Neural crest cell (in vitro differentiated cells): ENCODE data around the gene PDE7B. TPM values are rescaled to one million over a fixed set of nuclear protein-coding genes. Genes with fewer than 3 reads are reported as not detected.

Experiments
- DNase-seq: peaks from one replicate; pipeline ENCODE4 v3.0.0; 2021; ENCODE audit warnings: low read depth, mixed read lengths, low spot score
- H3K27ac Mint-ChIP-seq: one replicate; pipeline ENCODE4 v1.8.0; 2021; ENCODE audit warnings: mild to moderate bottlenecking, mixed read lengths; ENCODE audit not compliant: unreplicated experiment
- H3K27me3 Mint-ChIP-seq: 2 replicates; pipeline ENCODE4 v1.8.0; 2021; ENCODE audit warnings: low read depth, mild to moderate bottlenecking, mixed read lengths
- H3K36me3 Mint-ChIP-seq: 2 replicates; pipeline ENCODE4 v1.8.0; 2021; ENCODE audit warnings: low read depth, mild to moderate bottlenecking, mixed read lengths
- H3K4me1 Mint-ChIP-seq: 2 replicates; pipeline ENCODE4 v1.8.0; 2021; ENCODE audit warnings: mixed read lengths
- H3K4me3 Mint-ChIP-seq: one replicate; pipeline ENCODE4 v1.8.0; 2021; ENCODE audit warnings: mild to moderate bottlenecking, mixed read lengths
- H3K9me3 Mint-ChIP-seq: 2 replicates; pipeline ENCODE4 v1.8.0; 2021; ENCODE audit warnings: mixed read lengths
- total RNA-seq: library from RNA; stranded (reverse); gene quantifications from 2 replicates; pipeline ENCODE4 v1.2.1, GENCODE V29; 2021
- TF ChIP-seq, protein P1 (sequence below): fragments of 200-600 bp; sonication (generic); conservative IDR thresholded peaks from 2 replicates; pipeline ENCODE4 v1.5.0; 2021; ENCODE audit warnings: antibody characterized with exemption, mild to moderate bottlenecking

PDE7B gene
- total RNA-seq, 1 donor from 2014 or later, result 0.58 TPM

DNA sequence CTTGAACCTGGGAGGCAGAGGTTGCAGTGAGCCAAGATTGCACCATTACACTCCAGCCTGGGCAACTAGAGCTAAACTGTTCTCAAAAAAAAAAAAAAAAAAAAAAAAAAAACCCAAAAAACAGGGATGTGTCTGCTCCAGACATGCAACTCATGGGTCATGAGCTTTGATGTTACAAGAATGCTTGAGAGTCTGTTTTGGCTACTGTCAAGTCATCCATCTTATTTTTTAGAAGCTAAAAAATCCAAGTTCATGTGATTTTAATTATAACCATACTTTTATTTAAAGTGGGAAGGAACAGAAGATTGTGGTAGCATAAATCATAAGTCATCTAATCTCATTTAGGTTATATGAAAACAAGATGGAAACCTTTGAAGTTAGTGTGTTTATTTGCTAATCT, 120.6 kb downstream of the PDE7B start:
- H3K36me3 Mint-ChIP-seq, result no peaks in the 10 kb centered on the region

DNA sequence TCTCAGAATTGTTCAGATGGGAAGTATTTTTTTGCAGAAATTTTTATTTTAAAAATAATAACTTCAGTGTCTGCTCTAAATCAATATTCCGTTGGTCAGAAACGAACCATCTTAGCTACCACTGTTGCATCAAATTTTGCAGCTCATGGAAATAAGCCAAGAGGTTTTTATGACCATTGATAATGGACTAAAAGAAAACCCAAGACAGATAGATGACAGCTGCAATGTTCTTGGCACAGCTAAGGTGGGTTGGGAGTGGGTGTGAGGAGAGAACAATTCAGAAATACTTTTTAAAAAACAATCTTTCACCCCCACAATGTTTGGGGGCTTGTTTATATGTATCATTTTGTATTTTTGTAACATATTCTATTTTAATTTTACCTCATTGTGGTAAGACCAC, 121.1 kb downstream of the PDE7B start:
- Mint-ChIP-seq H3K4me3 (no peak overlapping the region), H3K27me3 (no peaks in the 10 kb centered on the region), H3K4me1 (no peaks in the 10 kb centered on the region), H3K36me3 (no peaks in the 10 kb centered on the region), H3K9me3 (no peaks in the 10 kb centered on the region), H3K27ac (no peak overlapping the region)
- TF ChIP-seq, protein P1, sequence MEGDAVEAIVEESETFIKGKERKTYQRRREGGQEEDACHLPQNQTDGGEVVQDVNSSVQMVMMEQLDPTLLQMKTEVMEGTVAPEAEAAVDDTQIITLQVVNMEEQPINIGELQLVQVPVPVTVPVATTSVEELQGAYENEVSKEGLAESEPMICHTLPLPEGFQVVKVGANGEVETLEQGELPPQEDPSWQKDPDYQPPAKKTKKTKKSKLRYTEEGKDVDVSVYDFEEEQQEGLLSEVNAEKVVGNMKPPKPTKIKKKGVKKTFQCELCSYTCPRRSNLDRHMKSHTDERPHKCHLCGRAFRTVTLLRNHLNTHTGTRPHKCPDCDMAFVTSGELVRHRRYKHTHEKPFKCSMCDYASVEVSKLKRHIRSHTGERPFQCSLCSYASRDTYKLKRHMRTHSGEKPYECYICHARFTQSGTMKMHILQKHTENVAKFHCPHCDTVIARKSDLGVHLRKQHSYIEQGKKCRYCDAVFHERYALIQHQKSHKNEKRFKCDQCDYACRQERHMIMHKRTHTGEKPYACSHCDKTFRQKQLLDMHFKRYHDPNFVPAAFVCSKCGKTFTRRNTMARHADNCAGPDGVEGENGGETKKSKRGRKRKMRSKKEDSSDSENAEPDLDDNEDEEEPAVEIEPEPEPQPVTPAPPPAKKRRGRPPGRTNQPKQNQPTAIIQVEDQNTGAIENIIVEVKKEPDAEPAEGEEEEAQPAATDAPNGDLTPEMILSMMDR, result no peak
- no peak for DNase-seq

More for the DNA sequence above, 120.6 kb downstream of the PDE7B start:
- TF ChIP-seq, protein P1, result no peak
- H3K27me3 Mint-ChIP-seq, result no peaks in the 10 kb centered on the region
- no peaks in the 10 kb centered on the region for H3K4me1 Mint-ChIP-seq
- H3K9me3 Mint-ChIP-seq, result no peaks in the 10 kb centered on the region
- no peak overlapping the region for H3K4me3 Mint-ChIP-seq
- no peak overlapping the region for H3K27ac Mint-ChIP-seq
- no peak for DNase-seq

DNA sequence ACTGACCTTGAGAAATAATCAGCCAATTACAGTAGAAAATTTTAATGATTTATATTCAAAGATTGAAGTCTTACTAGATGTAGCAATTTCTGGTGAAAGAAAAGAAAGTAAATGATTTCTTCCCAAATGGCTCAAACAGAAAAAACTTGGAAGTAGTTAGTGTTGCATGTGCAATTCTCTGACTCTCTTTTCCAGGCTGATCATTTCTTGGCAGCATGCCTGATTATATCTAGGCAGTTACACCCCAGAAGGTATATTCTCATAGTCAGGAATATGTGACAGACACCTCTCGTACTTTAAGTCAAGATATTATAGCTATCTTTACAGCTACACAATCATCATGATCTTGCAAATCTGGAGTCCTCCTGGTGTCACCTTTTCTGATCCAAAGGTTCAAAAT, 122.9 kb downstream of the PDE7B start:
- no peak for DNase-seq
- Mint-ChIP-seq H3K9me3 (no peaks in the 10 kb centered on the region), H3K4me1 (no peaks in the 10 kb centered on the region), H3K27me3 (no peaks in the 10 kb centered on the region), H3K4me3 (no peak overlapping the region), H3K36me3 (no peaks in the 10 kb centered on the region), H3K27ac (no peak overlapping the region)
- TF ChIP-seq, protein P1, result no peak

DNA sequence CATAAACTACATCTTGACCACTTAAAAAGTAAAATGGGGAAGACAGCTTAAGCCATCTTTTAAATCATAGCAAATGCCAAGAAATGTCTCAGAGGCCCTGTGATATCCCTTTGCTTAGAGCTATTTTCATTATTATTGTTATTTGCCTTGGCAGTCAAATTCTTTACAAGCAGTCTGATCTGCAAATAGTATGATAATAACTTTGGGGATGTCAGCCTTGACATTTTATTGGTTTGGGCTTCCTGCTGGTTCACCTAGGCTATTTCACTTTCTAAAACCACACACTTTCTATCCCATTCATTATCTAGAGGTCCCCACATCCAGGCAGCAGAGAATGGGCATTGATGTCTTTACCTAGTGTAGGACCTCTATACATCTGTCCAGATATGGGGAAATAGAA, 125.1 kb downstream of the PDE7B start:
- H3K4me3 Mint-ChIP-seq, result no peak overlapping the region
- no peak overlapping the region for H3K27ac Mint-ChIP-seq
- no peaks in the 10 kb centered on the region for H3K27me3 Mint-ChIP-seq
- no peak for DNase-seq
- H3K36me3 Mint-ChIP-seq, result no peaks in the 10 kb centered on the region
- TF ChIP-seq, protein P1, result no peak
- no peaks in the 10 kb centered on the region for H3K4me1 Mint-ChIP-seq
- no peaks in the 10 kb centered on the region for H3K9me3 Mint-ChIP-seq

DNA sequence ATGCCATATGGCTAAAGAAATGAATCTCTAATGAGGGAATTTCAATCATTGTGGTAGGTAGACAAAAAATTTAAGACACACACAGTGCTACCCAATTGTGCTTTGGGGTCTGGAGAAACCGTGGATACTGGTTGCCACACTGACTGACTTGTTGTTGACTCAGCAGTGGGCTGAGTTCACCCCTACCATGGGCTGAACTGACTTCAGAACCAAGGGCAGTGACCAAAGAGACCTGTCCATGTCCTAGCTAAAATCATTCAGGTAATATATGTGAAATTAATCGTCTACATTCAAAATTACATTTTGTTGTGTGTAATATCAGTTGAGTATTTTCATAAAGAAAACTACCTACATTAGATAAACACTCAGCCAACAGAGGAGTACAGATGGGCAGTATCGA, 131.6 kb downstream of the PDE7B start:
- Mint-ChIP-seq H3K27ac (no peak overlapping the region), H3K4me1 (no peaks in the 10 kb centered on the region), H3K27me3 (peaks cover 4% of the 10 kb centered on the region), H3K4me3 (no peak overlapping the region), H3K9me3 (no peaks in the 10 kb centered on the region), H3K36me3 (no peaks in the 10 kb centered on the region)
- TF ChIP-seq, protein P1, result no peak
- no peak for DNase-seq

DNA sequence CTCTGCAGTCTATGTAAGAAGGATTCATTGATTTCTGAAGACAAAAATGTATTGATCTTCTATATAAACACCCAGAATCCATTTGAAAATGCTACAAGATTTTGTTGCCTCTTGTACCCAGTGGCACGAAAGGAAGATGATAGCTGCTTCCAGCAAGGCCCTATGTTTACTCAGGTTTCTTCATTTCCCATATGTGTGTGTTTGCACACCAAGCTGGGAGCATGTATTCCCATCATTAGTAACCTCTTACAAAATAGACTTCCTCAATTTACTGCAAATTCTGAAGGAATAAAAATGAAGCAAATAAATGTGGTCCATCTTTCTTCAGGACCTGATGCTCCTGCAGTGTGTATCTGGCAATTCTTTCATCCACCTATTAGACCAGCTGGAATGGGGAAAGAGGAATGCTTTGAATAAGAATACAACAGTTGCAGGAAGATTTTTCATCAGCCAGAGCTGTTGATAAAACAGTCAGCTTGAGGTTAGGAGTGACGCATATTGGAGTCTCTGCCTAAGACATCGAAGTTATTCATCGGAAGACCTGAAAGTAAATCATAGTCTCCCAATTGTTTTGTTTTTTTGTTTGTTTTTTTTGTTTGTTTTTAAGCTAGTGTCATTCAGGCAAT, 132.3 kb downstream of the PDE7B start:
- H3K27me3 Mint-ChIP-seq, result peaks cover 4% of the 10 kb centered on the region

More for the DNA sequence above, 132.3 kb downstream of the PDE7B start:
- Mint-ChIP-seq H3K4me1 (no peaks in the 10 kb centered on the region), H3K36me3 (no peaks in the 10 kb centered on the region), H3K9me3 (no peaks in the 10 kb centered on the region), H3K4me3 (no peak overlapping the region), H3K27ac (no peak overlapping the region)
- no peak for DNase-seq
- TF ChIP-seq, protein P1, result no peak
